ENCODE results near the gene TTLL6.

GRCh38 chr17:48814504-48814903, 2.5 kb downstream of the TTLL6 start:
- TF ChIP-seq CTCF (IDR thresholded peaks at IDR 0.05; ENCODE audit: low read depth, low read length) (peak; percentile 71), EZH2phosphoT487 (IDR thresholded peaks at IDR 0.05; ENCODE audit: low read depth) (no peak)

All from OCI-LY3 (cell line).